ENCODE results near the gene MED9. TPM values are rescaled to one million over a fixed set of nuclear protein-coding genes. Genes with fewer than 3 reads are reported as not detected.

The MED9 gene
- total and polyA plus RNA-seq, 12 donors: 8.2 to 41.2 (median 18.4) TPM

- peak overlapping the region in 2 of 5 donors; percentile 67 to 91 for H3K27ac ChIP-seq
- H3K4me3 ChIP-seq: no peak overlapping the region
- DNase-seq: peak in 3 of 7 donors; percentile 38 to 57 (median 45)
- peak in 1 of 2 donors; percentile 12 for TF ChIP-seq POLR2A (IDR thresholded peaks at IDR 0.05)
- no peak for TF ChIP-seq CTCF (IDR thresholded peaks at IDR 0.05)
- WGBS, 4 donors: 63 to 76% (median 66%) methylated on average over 12 to 15 of the region's 15 CpGs
- H3K36me3 ChIP-seq (replicated peaks in 1 of 2): peaks cover 0 to 16% of the 10 kb centered on the region in 2 donors
- intact Hi-C loops (cut with DNase I): no loop called here
- H3K27me3 ChIP-seq: no peaks in the 10 kb centered on the region
- no peaks in the 10 kb centered on the region for H3K9me3 ChIP-seq (replicated peaks in 1 of 3)
- H3K4me1 ChIP-seq (replicated peaks in 1 of 2): peaks cover 9 to 31% of the 10 kb centered on the region in 2 donors
Observed at GRCh38 chr17:17493249-17493985, 16.6 kb downstream of the MED9 start.

DNA sequence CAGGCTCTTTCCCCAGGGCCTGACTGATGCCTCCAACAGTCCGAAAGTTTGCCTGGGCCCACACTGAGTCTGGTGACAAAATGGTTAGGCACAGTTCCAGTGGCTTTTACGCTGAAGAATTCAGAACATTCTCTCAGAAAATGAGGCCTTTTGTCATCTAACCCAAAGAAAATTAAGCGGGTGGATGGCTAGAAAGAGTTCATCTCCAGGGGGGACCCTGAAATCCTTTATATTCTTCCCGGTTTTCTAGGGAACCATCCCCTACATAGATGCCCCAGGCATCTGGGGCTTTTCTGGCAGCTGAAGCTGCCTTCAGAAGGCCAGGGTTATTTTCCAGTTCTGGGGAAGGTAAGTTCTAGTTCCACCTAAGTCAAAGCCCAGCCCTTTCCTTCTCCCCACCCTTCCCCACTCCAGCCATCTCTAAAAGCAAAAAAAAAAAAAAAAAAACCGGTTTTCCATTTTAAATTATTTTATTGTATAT, 17.2 kb downstream of the MED9 start:
- 82 to 88% (median 83%) methylated on average over 5 of the region's 5 CpGs for WGBS, 4 donors
- H3K4me3 ChIP-seq: peak overlapping the region in 1 of 4 donors; percentile 58
- H3K27ac ChIP-seq: peak overlapping the region in 3 of 5 donors; percentile 7 to 91 (median 67)

DNA sequence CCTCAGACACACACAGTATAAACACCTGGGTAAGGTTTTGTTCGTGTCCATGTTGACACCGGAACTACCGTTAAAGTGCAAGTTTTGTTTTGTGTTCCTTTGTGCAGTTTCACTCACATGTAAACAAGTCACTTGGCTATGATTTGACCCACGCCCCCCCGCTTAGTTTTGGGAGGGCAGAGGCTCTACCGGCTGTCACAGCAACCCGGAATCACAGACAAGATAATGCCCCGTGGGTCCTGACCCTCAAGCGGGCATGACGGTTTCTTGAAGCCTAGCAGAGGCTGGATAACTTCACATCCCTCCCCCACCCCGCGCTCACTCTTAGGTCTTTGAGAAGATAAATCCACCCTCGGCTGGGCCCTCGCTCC, 17.7 kb downstream of the MED9 start:
- peak in 5 of 7 donors; percentile 42 to 76 (median 50) for DNase-seq
- peaks cover 9 to 31% of the 10 kb centered on the region in 2 donors for H3K4me1 ChIP-seq (replicated peaks in 1 of 2)
- TF ChIP-seq CTCF (IDR thresholded peaks at IDR 0.05): no peak
- TF ChIP-seq POLR2A (IDR thresholded peaks at IDR 0.05): no peak
- no peaks in the 10 kb centered on the region for H3K27me3 ChIP-seq
- peaks cover 0 to 16% of the 10 kb centered on the region in 2 donors for H3K36me3 ChIP-seq (replicated peaks in 1 of 2)
- intact Hi-C loops (cut with DNase I): loop anchor here in 1 of 2 donors (2.0 kb wide), 2 partner anchors 18 to 140 kb away; partner anchors contain the start of gene MED9
- 25 to 35% (median 31%) methylated on average over 10 to 14 of the region's 14 CpGs for WGBS, 4 donors
- H3K4me3 ChIP-seq: peak overlapping the region in 2 of 4 donors; percentile 0 to 58
- no peaks in the 10 kb centered on the region for H3K9me3 ChIP-seq (replicated peaks in 1 of 3)
- H3K27ac ChIP-seq: peak overlapping the region in 4 of 5 donors; percentile 7 to 91 (median 54)

More for the DNA sequence above, 17.2 kb downstream of the MED9 start:
- Histone ChIP-seq H3K9me3 (replicated peaks in 1 of 3) (no peaks in the 10 kb centered on the region), H3K4me1 (replicated peaks in 1 of 2) (peaks cover 9 to 31% of the 10 kb centered on the region in 2 donors), H3K27me3 (no peaks in the 10 kb centered on the region), H3K36me3 (replicated peaks in 1 of 2) (peaks cover 0 to 16% of the 10 kb centered on the region in 2 donors)
- TF ChIP-seq POLR2A (IDR thresholded peaks at IDR 0.05) (no peak), CTCF (IDR thresholded peaks at IDR 0.05) (no peak)
- intact Hi-C loops (cut with DNase I): loop anchor here in 1 of 2 donors (2.0 kb wide), 2 partner anchors 17 to 139 kb away; partner anchors contain the start of gene MED9
- no peak for DNase-seq

GRCh38 chr17:17494870-17495535, 18.2 kb downstream of the MED9 start:
- 0 to 9% (median 2%) methylated on average over 1 to 71 of the region's 71 CpGs for WGBS, 4 donors
- H3K27ac ChIP-seq: peak overlapping the region; percentile 7 to 91 (median 33)
- TF ChIP-seq POLR2A (IDR thresholded peaks at IDR 0.05) (no peak), CTCF (IDR thresholded peaks at IDR 0.05) (no peak)
- peak overlapping the region in 2 of 4 donors; percentile 29 to 58 for H3K4me3 ChIP-seq
- H3K9me3 ChIP-seq (replicated peaks in 1 of 3): no peaks in the 10 kb centered on the region
- DNase-seq: peak; percentile 56 to 85 (median 67)
- peaks cover 9 to 31% of the 10 kb centered on the region in 2 donors for H3K4me1 ChIP-seq (replicated peaks in 1 of 2)
- H3K27me3 ChIP-seq: no peaks in the 10 kb centered on the region
- peaks cover 0 to 16% of the 10 kb centered on the region in 2 donors for H3K36me3 ChIP-seq (replicated peaks in 1 of 2)
- intact Hi-C loops (cut with DNase I): loop anchor here (2.0 to 5.0 kb wide), 3 partner anchors 18 to 143 kb away; partner anchors contain the start of gene MED9 (in 1 of the 2)
